Colon (tissue), 2 donors: ENCODE measurements around the gene SEMA4C.

ENCODE experiments used
- FAIRE-seq: peaks from 2 replicates; lab custom pipeline; 2012; peaks lifted over from hg19 to GRCh38; lab: Jason Lieb, UNC
- donor health status: control.
- donor health status: control.

SEMA4C gene

GRCh38 chr2:96819876-96820511 is 49.9 kb downstream of the SEMA4C start:
- FAIRE-seq = no peak

- FAIRE-seq = no peak
Measured at GRCh38 chr2:96819128-96819875, 50.6 kb downstream of the SEMA4C start.

- no peak for FAIRE-seq
Measured at GRCh38 chr2:96817882-96818281, 52.0 kb downstream of the SEMA4C start.

- FAIRE-seq = no peak
Measured at GRCh38 chr2:96816836-96817702, 52.8 kb downstream of the SEMA4C start.

- FAIRE-seq = no peak
Measured at GRCh38 chr2:96816127-96816835, 53.6 kb downstream of the SEMA4C start, which contains the start of gene CNNM3. CNNM3 (plus strand) TSS chr2:96816268; CDS start chr2:96816278, 10 bp downstream.

- FAIRE-seq = no peak
Measured at GRCh38 chr2:96815326-96816126, 54.4 kb downstream of the SEMA4C start.

GRCh38 chr2:96813656-96814055 is 56.2 kb downstream of the SEMA4C start:
- no peak for FAIRE-seq

GRCh38 chr2:96811917-96812316 is 58.0 kb downstream of the SEMA4C start:
- FAIRE-seq = no peak

DNA sequence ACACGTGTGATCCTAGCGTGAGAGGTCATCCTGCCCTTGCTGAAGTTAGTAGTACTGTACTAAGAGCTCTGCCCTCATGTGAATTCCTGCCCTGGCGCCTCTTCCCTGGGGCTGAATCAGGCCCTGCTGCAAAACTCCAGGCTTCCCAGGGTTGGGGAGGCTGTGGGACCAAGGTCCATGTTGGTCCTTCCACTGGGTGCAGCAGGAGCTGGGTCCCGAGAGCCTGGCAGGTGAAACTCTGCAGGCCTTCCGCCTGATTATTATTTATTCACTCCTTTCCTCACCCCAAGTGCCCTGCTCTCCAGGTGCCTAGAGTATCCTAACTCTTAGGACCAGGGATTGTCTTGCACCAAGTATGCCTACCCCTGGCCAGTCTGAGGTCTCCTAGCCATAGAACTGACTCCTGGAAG is 59.1 kb downstream of the SEMA4C start:
- no peak for FAIRE-seq

- no peak for FAIRE-seq
Measured at GRCh38 chr2:96809951-96810782, 59.7 kb downstream of the SEMA4C start.
